ENCODE data around the gene COMMD1.
"Not testable (repeated sequence)": the region's sequence is repeated elsewhere in the genome, so short reads cannot be mapped to it uniquely, and the experiment has no call there.

The COMMD1 gene

DNA sequence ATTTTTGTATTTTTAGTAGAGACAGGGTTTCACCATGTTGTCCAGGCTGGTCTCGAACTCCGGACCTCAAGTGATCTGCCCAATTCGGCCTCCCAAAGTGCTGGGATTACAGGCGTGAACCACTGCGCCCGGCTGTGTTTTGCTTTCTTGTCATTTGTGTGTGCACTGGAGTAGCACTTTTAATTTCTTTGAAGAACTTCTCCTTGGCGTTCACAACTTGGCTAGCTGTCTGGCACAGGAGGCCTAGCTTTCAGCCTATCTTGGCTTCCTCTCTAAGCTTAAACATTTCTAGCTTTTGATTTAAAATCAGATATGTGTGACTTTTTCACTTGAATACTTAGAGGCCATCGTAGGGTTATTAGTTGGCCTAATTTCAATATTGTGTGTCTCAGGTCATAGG, 93.0 kb downstream of the COMMD1 start:
- no peak overlapping the region for H3K27ac ChIP-seq (ENCODE audit: low read depth, low read length)
- no peak overlapping the region for H3K9ac ChIP-seq (ENCODE audit: low read length)
- no peak overlapping the region for H3K4me3 ChIP-seq (ENCODE audit: low read depth, low read length)
- H3K36me3 ChIP-seq (ENCODE audit: control insufficient read depth, insufficient read depth, low read length), result no peaks in the 10 kb centered on the region
- no peaks in the 10 kb centered on the region for H3K9me3 ChIP-seq (ENCODE audit: control insufficient read depth, insufficient read depth, low read depth, low read length)
- no peaks in the 10 kb centered on the region for H3K27me3 ChIP-seq (ENCODE audit: control insufficient read depth, insufficient read depth, low read length)
- no peaks in the 10 kb centered on the region for H3K4me1 ChIP-seq (ENCODE audit: control insufficient read depth, insufficient read depth, low read length)

DNA sequence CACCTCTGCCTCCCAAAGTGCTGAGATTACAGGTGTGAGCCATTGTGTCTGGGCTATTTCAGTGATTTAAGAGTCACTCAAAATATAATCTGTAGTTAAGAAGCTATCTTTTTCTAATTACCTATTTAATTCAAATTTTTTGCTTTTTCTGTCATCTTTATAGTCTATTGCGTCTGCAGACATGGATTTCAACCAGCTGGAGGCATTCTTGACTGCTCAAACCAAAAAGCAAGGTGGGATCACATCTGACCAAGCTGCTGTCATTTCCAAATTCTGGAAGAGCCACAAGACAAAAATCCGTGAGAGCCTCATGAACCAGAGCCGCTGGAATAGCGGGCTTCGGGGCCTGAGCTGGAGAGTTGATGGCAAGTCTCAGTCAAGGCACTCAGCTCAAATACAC, 95.1 kb downstream of the COMMD1 start:
- Histone ChIP-seq H3K36me3 (ENCODE audit: control insufficient read depth, insufficient read depth, low read length) (no peaks in the 10 kb centered on the region), H3K27ac (ENCODE audit: low read depth, low read length) (no peak overlapping the region)

DNA sequence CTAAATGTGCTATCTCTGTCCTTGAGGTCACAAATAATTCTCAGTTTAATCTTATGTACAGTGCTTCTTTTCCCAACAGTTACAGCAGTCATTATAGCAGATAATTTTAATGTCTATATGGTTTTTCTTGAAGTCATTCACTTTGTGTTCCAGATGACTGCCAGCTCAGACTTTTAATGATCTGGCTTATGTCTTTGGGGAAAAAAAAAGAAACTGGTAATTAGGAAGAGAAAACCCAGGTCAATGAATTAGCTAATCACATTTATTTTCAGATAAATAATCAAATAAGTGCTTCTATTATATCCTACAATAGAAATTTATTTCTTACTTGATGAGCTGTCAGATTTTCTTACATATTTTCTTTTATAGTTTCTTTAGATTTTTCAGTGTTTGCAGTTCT, 96.0 kb downstream of the COMMD1 start:
- Histone ChIP-seq H3K9ac (ENCODE audit: low read length) (no peak overlapping the region), H3K27ac (ENCODE audit: low read depth, low read length) (no peak overlapping the region), H3K27me3 (ENCODE audit: control insufficient read depth, insufficient read depth, low read length) (no peaks in the 10 kb centered on the region), H3K9me3 (ENCODE audit: control insufficient read depth, insufficient read depth, low read depth, low read length) (no peaks in the 10 kb centered on the region), H3K36me3 (ENCODE audit: control insufficient read depth, insufficient read depth, low read length) (no peaks in the 10 kb centered on the region), H3K4me3 (ENCODE audit: low read depth, low read length) (no peak overlapping the region), H3K4me1 (ENCODE audit: control insufficient read depth, insufficient read depth, low read length) (no peaks in the 10 kb centered on the region)

More for the DNA sequence above, 95.1 kb downstream of the COMMD1 start:
- Histone ChIP-seq H3K4me3 (ENCODE audit: low read depth, low read length) (no peak overlapping the region), H3K9me3 (ENCODE audit: control insufficient read depth, insufficient read depth, low read depth, low read length) (no peaks in the 10 kb centered on the region), H3K27me3 (ENCODE audit: control insufficient read depth, insufficient read depth, low read length) (no peaks in the 10 kb centered on the region), H3K9ac (ENCODE audit: low read length) (no peak overlapping the region), H3K4me1 (ENCODE audit: control insufficient read depth, insufficient read depth, low read length) (no peaks in the 10 kb centered on the region)

DNA sequence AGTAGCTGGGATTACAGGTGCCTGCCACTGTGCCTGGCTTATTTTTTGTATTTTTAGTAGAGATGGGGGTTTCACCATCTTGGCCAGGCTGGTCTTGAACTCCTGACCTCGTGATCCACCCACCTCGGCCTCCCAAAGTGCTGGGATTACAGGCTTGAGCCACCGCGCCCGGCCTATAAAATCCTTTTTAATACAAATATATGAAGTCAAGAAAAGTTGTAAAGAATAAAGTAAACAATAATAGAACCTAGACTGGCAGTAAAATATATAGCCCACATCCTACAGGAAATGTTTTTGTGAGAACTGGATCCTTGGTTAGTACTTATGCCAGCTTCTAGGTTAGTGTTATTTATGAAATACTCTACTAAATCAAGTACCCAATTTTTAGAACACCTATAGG, 99.0 kb downstream of the COMMD1 start:
- not testable (repeated sequence) for H3K9me3 ChIP-seq (ENCODE audit: control insufficient read depth, insufficient read depth, low read depth, low read length); H3K27ac ChIP-seq (ENCODE audit: low read depth, low read length); H3K4me1 ChIP-seq (ENCODE audit: control insufficient read depth, insufficient read depth, low read length); H3K4me3 ChIP-seq (ENCODE audit: low read depth, low read length); H3K36me3 ChIP-seq (ENCODE audit: control insufficient read depth, insufficient read depth, low read length); H3K9ac ChIP-seq (ENCODE audit: low read length); H3K27me3 ChIP-seq (ENCODE audit: control insufficient read depth, insufficient read depth, low read length)

DNA sequence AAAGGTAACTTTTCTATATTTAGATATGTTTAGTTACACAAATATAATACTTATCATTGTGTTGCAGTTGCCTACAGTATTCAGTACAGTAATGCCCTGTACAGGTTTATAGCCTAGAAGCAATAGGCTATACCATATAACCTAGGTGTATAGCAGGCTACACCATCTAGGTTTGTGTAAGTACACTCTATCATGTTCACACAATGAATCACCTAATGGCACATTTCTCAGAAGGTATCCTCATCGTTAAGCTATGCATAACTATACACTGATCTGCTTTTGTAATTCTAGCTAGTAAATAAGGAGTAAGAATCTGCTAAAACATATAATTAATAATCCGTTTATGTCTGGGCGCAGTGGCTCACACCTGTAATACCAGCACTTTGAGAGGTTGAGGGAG, 102.1 kb downstream of the COMMD1 start:
- Histone ChIP-seq H3K4me1 (ENCODE audit: control insufficient read depth, insufficient read depth, low read length) (no peaks in the 10 kb centered on the region), H3K9me3 (ENCODE audit: control insufficient read depth, insufficient read depth, low read depth, low read length) (no peaks in the 10 kb centered on the region), H3K36me3 (ENCODE audit: control insufficient read depth, insufficient read depth, low read length) (no peaks in the 10 kb centered on the region), H3K9ac (ENCODE audit: low read length) (no peak overlapping the region), H3K27ac (ENCODE audit: low read depth, low read length) (no peak overlapping the region), H3K27me3 (ENCODE audit: control insufficient read depth, insufficient read depth, low read length) (no peaks in the 10 kb centered on the region), H3K4me3 (ENCODE audit: low read depth, low read length) (no peak overlapping the region)

DNA sequence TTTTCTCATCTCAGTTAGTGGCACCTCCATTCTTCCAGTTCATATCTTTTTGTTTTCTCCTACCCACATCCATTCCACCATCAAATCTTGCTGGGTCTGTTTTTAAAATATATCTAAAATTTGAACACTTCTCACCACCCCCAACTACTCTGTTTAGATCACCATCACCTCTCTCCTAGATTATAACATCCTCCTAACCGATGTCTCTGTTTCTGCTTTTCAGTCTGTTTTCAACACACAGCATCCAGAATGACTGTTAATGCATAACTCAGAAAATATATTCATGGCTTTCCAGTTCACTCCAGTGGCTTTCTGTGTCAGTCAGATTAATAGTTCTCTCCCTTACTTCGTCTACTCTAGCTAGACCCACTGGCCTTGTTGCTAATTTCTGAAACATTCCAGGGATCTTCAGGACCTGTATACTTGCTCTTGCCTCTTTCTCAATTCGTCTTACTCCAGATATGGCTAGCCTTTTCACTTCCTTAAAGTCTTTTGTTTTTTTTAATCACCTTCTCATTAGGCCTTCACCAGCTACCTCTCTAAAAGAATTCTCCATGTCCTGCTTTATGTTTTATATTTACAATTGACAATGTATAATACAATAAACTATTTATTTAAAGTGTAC, 105.3 kb downstream of the COMMD1 start:
- no peaks in the 10 kb centered on the region for H3K4me1 ChIP-seq (ENCODE audit: control insufficient read depth, insufficient read depth, low read length)
- H3K9me3 ChIP-seq (ENCODE audit: control insufficient read depth, insufficient read depth, low read depth, low read length), result no peaks in the 10 kb centered on the region
- no peaks in the 10 kb centered on the region for H3K36me3 ChIP-seq (ENCODE audit: control insufficient read depth, insufficient read depth, low read length)
- no peak overlapping the region for H3K9ac ChIP-seq (ENCODE audit: low read length)
- no peak overlapping the region for H3K27ac ChIP-seq (ENCODE audit: low read depth, low read length)
- H3K27me3 ChIP-seq (ENCODE audit: control insufficient read depth, insufficient read depth, low read length), result no peaks in the 10 kb centered on the region
- no peak overlapping the region for H3K4me3 ChIP-seq (ENCODE audit: low read depth, low read length)

DNA sequence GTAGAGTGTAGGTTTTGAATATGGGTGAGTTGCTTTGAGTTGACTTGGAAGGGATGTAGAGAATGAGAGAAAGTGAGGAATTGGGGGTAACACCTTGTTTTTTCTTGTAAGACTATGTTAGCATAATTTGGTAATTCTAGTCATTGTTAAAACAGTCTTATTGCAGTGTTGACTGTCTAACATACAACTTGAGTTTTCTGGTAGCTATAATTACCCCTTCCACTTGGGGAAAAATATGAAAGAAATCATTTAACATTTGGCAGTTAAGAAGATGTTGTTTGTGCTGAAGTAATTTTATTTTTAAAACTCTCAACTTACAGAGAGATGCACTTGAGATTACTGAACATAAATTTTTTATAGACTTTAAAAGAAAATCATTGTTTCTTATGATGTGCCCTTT, 108.2 kb downstream of the COMMD1 start:
- H3K27me3 ChIP-seq (ENCODE audit: control insufficient read depth, insufficient read depth, low read length), result no peaks in the 10 kb centered on the region
- no peak overlapping the region for H3K27ac ChIP-seq (ENCODE audit: low read depth, low read length)
- H3K9ac ChIP-seq (ENCODE audit: low read length), result no peak overlapping the region
- H3K36me3 ChIP-seq (ENCODE audit: control insufficient read depth, insufficient read depth, low read length), result no peaks in the 10 kb centered on the region
- no peak overlapping the region for H3K4me3 ChIP-seq (ENCODE audit: low read depth, low read length)
- no peaks in the 10 kb centered on the region for H3K4me1 ChIP-seq (ENCODE audit: control insufficient read depth, insufficient read depth, low read length)
- H3K9me3 ChIP-seq (ENCODE audit: control insufficient read depth, insufficient read depth, low read depth, low read length), result no peaks in the 10 kb centered on the region

DNA sequence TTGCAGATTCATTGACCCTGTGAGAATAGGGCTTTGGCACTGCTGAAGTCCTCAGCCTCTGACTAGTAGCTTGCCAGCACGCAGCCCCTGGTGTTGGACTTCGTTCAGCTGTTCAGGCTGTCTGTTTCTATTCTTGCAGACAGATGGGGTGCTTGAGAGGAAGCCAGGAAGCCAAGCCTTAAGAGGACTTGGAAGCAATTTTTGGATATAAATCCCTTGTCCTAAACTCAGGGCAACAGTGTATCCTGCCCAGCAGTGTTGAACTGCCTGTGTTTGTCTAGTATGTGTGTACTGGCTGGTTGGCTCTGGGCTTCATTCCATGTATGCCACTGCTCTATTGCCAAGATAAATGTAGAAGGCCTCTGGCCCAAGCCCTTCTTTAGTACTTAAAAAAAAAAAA, 108.6 kb downstream of the COMMD1 start:
- H3K4me3 ChIP-seq (ENCODE audit: low read depth, low read length), result no peak overlapping the region
- no peaks in the 10 kb centered on the region for H3K4me1 ChIP-seq (ENCODE audit: control insufficient read depth, insufficient read depth, low read length)
- no peak overlapping the region for H3K9ac ChIP-seq (ENCODE audit: low read length)

DNA sequence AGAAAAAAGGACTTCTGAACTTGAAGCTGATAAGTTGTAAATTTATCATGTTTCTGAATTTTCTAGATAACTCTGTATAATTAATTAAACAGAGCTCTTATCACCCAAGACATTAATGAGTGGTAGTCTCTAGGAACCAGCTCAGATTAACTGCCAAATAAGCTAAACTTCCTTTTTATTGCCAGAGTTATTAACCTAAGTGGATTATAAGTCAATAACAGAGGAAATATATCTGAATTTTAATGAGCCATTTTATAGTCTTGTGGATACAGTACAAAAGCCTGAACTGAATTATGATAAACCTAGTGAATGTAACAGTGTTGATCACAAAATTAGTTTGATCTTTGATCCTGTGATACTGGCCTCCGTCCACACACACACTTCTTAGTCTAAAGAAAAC, 111.5 kb downstream of the COMMD1 start:
- Histone ChIP-seq H3K27ac (ENCODE audit: low read depth, low read length) (no peak overlapping the region), H3K27me3 (ENCODE audit: control insufficient read depth, insufficient read depth, low read length) (no peaks in the 10 kb centered on the region), H3K9me3 (ENCODE audit: control insufficient read depth, insufficient read depth, low read depth, low read length) (no peaks in the 10 kb centered on the region), H3K4me3 (ENCODE audit: low read depth, low read length) (no peak overlapping the region), H3K4me1 (ENCODE audit: control insufficient read depth, insufficient read depth, low read length) (no peaks in the 10 kb centered on the region), H3K36me3 (ENCODE audit: control insufficient read depth, insufficient read depth, low read length) (no peaks in the 10 kb centered on the region), H3K9ac (ENCODE audit: low read length) (no peak overlapping the region)

More for the DNA sequence above, 108.6 kb downstream of the COMMD1 start:
- Histone ChIP-seq H3K36me3 (ENCODE audit: control insufficient read depth, insufficient read depth, low read length) (no peaks in the 10 kb centered on the region), H3K9me3 (ENCODE audit: control insufficient read depth, insufficient read depth, low read depth, low read length) (no peaks in the 10 kb centered on the region), H3K27ac (ENCODE audit: low read depth, low read length) (no peak overlapping the region), H3K27me3 (ENCODE audit: control insufficient read depth, insufficient read depth, low read length) (no peaks in the 10 kb centered on the region)

DNA sequence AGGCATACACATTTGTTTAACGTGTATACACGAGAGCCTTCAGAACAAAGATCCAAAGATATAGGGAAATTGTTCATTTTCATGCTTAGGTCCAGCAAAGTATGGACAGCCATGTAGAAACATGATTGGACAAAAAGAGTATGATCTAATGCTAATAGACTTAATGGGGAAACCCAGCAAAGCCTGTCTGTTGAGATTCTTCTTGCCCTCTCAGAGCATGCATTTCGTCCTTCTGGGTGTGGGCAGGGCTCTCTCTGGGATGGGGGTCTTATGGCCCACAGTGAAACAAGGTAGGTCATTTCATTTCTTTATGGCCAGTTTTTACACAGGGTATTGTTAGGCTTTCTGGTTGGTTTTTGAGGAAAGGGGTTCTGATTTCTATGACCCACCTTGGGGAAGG, 124.4 kb downstream of the COMMD1 start:
- Histone ChIP-seq H3K36me3 (ENCODE audit: control insufficient read depth, insufficient read depth, low read length) (no peaks in the 10 kb centered on the region), H3K27ac (ENCODE audit: low read depth, low read length) (no peak overlapping the region), H3K9me3 (ENCODE audit: control insufficient read depth, insufficient read depth, low read depth, low read length) (no peaks in the 10 kb centered on the region), H3K27me3 (ENCODE audit: control insufficient read depth, insufficient read depth, low read length) (no peaks in the 10 kb centered on the region), H3K4me3 (ENCODE audit: low read depth, low read length) (no peak overlapping the region), H3K9ac (ENCODE audit: low read length) (no peak overlapping the region), H3K4me1 (ENCODE audit: control insufficient read depth, insufficient read depth, low read length) (peaks cover 7% of the 10 kb centered on the region)

DNA sequence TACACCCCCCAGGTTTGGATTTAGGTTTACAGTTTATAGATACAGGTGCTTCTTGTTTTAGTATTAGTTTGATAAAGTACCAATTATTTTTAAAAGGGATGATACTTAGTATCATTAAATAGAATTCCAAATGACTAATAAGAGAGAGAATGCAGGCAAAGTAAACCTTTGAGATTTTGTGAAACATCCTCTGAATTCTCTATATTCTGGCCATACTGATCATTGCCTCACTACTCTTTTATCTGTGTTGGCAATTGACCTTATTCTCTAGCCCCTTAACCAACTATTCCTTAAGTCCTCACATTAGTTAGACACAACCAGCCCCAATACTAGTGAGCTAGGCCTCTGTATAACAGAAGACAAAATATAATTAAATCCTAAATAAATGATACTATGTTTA, 125.4 kb downstream of the COMMD1 start:
- Histone ChIP-seq H3K9me3 (ENCODE audit: control insufficient read depth, insufficient read depth, low read depth, low read length) (no peaks in the 10 kb centered on the region), H3K4me3 (ENCODE audit: low read depth, low read length) (no peak overlapping the region), H3K4me1 (ENCODE audit: control insufficient read depth, insufficient read depth, low read length) (peaks cover 7% of the 10 kb centered on the region), H3K27me3 (ENCODE audit: control insufficient read depth, insufficient read depth, low read length) (no peaks in the 10 kb centered on the region), H3K36me3 (ENCODE audit: control insufficient read depth, insufficient read depth, low read length) (no peaks in the 10 kb centered on the region), H3K27ac (ENCODE audit: low read depth, low read length) (no peak overlapping the region), H3K9ac (ENCODE audit: low read length) (no peak overlapping the region)

DNA sequence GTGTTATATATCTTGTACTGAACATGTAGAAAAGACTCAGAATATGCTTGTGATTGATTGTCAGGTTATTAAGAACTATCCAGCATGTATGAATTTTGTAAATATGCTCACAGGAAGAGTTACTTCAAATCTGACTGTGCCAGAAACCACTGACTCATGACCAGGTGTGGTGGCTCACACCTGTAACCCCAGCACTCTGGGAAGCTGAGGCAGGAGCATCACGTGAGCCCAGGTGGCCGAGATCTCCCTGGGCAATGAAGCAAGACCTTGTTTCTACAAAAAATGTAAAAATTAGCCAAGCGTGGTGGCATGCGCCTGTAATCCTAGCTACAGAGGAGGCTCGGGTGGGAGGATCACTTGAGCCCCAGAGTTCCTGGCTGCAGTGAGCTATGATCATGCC, 126.6 kb downstream of the COMMD1 start:
- H3K4me1 ChIP-seq (ENCODE audit: control insufficient read depth, insufficient read depth, low read length), result peaks cover 7% of the 10 kb centered on the region
- no peaks in the 10 kb centered on the region for H3K36me3 ChIP-seq (ENCODE audit: control insufficient read depth, insufficient read depth, low read length)
- no peaks in the 10 kb centered on the region for H3K9me3 ChIP-seq (ENCODE audit: control insufficient read depth, insufficient read depth, low read depth, low read length)
- no peak overlapping the region for H3K27ac ChIP-seq (ENCODE audit: low read depth, low read length)
- no peaks in the 10 kb centered on the region for H3K27me3 ChIP-seq (ENCODE audit: control insufficient read depth, insufficient read depth, low read length)
- no peak overlapping the region for H3K4me3 ChIP-seq (ENCODE audit: low read depth, low read length)
- no peak overlapping the region for H3K9ac ChIP-seq (ENCODE audit: low read length)

Measured in HUES6 (cell line).